Keratinocyte (primary cell): ENCODE data around the gene HSPA12B.

Source experiments
- CTCF ChIP-seq, 3 experiments: IDR thresholded peaks in 1 of 3; conservative IDR thresholded peaks in 1 of 3; optimal IDR thresholded peaks in 1 of 3; 2 replicates in 2 of 3; 3 replicates in 1 of 3; pipeline versions ENCODE3 to v1.5.1; 2011; ENCODE audit warnings: low read length in 3 of 3, mild to moderate bottlenecking in 3 of 3, moderate library complexity in 2 of 3, control low read depth in 1 of 3, inconsistent platforms in 1 of 3; ENCODE audit not compliant: insufficient read depth in 2 of 3; ENCODE audit errors: extremely low read depth in 1 of 3
- EZH2 ChIP-seq: IDR thresholded peaks from one replicate; pipeline ENCODE4 v1.6.1; 2012; ENCODE audit warnings: inconsistent platforms, mild to moderate bottlenecking, low read length, moderate library complexity

GRCh38 chr20:3785240-3786125 is 53.0 kb downstream of the HSPA12B start:
- TF ChIP-seq CTCF (optimal IDR thresholded peaks at IDR 0.05 in 1 of 3, IDR thresholded peaks at IDR 0.05 in 1 of 3, conservative IDR thresholded peaks at IDR 0.05 in 1 of 3; ENCODE audit: extremely low read depth in 1 of 3, insufficient read depth in 2 of 3, low read length in 3 of 3), result no peak
- TF ChIP-seq EZH2, result no peak
